GM12878 (cell line): ENCODE measurements around the gene PYM1. TPM values are rescaled to one million over a fixed set of nuclear protein-coding genes. Genes with fewer than 3 reads are reported as not detected.

Source experiments
- ATF7 ChIP-seq: fragments of 450-650 bp; IDR thresholded peaks from 2 replicates; pipeline ENCODE4 v1.6.1; 2016; ENCODE audit warnings: low read depth, mild to moderate bottlenecking
- CBFB ChIP-seq: IDR thresholded peaks from 2 replicates; pipeline ENCODE4 v1.6.1; 2016; ENCODE audit warnings: antibody characterized with exemption, low read depth
- CHD2 ChIP-seq: IDR thresholded peaks from 2 replicates; pipeline ENCODE4 v1.6.1; 2011; ENCODE audit warnings: low read depth, low read length, improper control_type of control experiment, borderline replicate concordance
- CREB1 ChIP-seq: IDR thresholded peaks from 2 replicates; pipeline ENCODE4 v1.6.1; 2012; ENCODE audit warnings: low read depth, mild to moderate bottlenecking, inconsistent platforms
- EED ChIP-seq: sonication (generic); IDR thresholded peaks from 2 replicates; pipeline ENCODE4 v1.6.1; 2016; ENCODE audit warnings: antibody characterized with exemption, low read depth
- FOXK2 ChIP-seq: fragments of 450-650 bp; IDR thresholded peaks from 2 replicates; pipeline ENCODE4 v1.6.1; 2017; ENCODE audit warnings: mild to moderate bottlenecking, moderate library complexity
- HDAC2 ChIP-seq: fragments of 200-600 bp; sonication (generic); IDR thresholded peaks from 2 replicates; pipeline ENCODE4 v1.6.1; 2017
- HSF1 ChIP-seq: fragments of 150-350 bp; IDR thresholded peaks from 2 replicates; pipeline ENCODE4 v1.6.1; 2014; ENCODE audit warnings: mild to moderate bottlenecking, low read depth, low read length
- NBN ChIP-seq: fragments of 450-650 bp; IDR thresholded peaks from 2 replicates; pipeline ENCODE4 v1.6.1; 2016
- NFIC ChIP-seq: IDR thresholded peaks from 2 replicates; pipeline ENCODE4 v1.6.1; 2012; ENCODE audit warnings: low read depth, mild to moderate bottlenecking, inconsistent platforms, low read length, moderate library complexity
- NKRF ChIP-seq: fragments of 450-650 bp; conservative IDR thresholded peaks from 2 replicates; pipeline ENCODE4 v1.6.1; 2017; ENCODE audit warnings: mild to moderate bottlenecking, moderate library complexity
- PKNOX1 ChIP-seq: fragments of 450-650 bp; IDR thresholded peaks from 2 replicates; pipeline ENCODE4 v1.6.1; 2016; ENCODE audit warnings: mild to moderate bottlenecking
- PML ChIP-seq: IDR thresholded peaks from 2 replicates; pipeline ENCODE4 v1.6.1; 2012; ENCODE audit warnings: low read length, inconsistent platforms
- POLR2AphosphoS2 ChIP-seq: IDR thresholded peaks from 2 replicates; pipeline ENCODE4 v1.6.1; 2011; ENCODE audit warnings: low read depth, mild to moderate bottlenecking, low read length, improper control_type of control experiment, moderate library complexity
- RAD51 ChIP-seq: fragments of 450-650 bp; IDR thresholded peaks from 2 replicates; pipeline ENCODE4 v1.6.1; 2016; ENCODE audit warnings: moderate library complexity, mild to moderate bottlenecking, inconsistent platforms
- SPI1 ChIP-seq: IDR thresholded peaks from 2 replicates; pipeline ENCODE4 v1.6.1; 2011; ENCODE audit warnings: low read depth, mild to moderate bottlenecking, low read length, moderate library complexity, borderline replicate concordance; ENCODE audit not compliant: insufficient read depth
- SUZ12 ChIP-seq: fragments of 200-600 bp; sonication (generic); IDR thresholded peaks from one replicate; pipeline ENCODE4 v1.6.1; 2018; ENCODE audit warnings: antibody characterized with exemption, mild to moderate bottlenecking; ENCODE audit not compliant: unreplicated experiment
- TARDBP ChIP-seq: IDR thresholded peaks from 2 replicates; pipeline ENCODE4 v1.6.1; 2016; ENCODE audit warnings: borderline replicate concordance
- YBX1 ChIP-seq: fragments of 450-650 bp; IDR thresholded peaks from 2 replicates; pipeline ENCODE4 v1.6.1; 2016; ENCODE audit warnings: antibody characterized with exemption
- ZNF207 ChIP-seq: fragments of 450-650 bp; IDR thresholded peaks from 2 replicates; pipeline ENCODE4 v1.6.1; 2014; ENCODE audit warnings: antibody characterized with exemption, mild to moderate bottlenecking, borderline replicate concordance
- ZNF217 ChIP-seq: fragments of 450-650 bp; IDR thresholded peaks from 2 replicates; pipeline ENCODE4 v1.6.1; 2017; ENCODE audit warnings: antibody characterized with exemption, mild to moderate bottlenecking
- ZNF687 ChIP-seq: fragments of 450-650 bp; IDR thresholded peaks from 2 replicates; pipeline ENCODE4 v1.6.1; 2017; ENCODE audit warnings: mild to moderate bottlenecking, moderate library complexity
- ZZZ3 ChIP-seq: IDR thresholded peaks from 2 replicates; pipeline ENCODE4 v1.6.1; 2011; ENCODE audit warnings: low read depth; ENCODE audit not compliant: control insufficient read depth, insufficient read length
- polyA plus RNA-seq, 11 experiments: library from polyadenylated mRNA; depleted of rRNA in 4 of 11; unstranded in 6 of 11; stranded (reverse) in 5 of 11; fragments of >200 nt; fragmentation: Nextera tagmentation in 4 of 11; fragmentation: Illumina TruSeq in 1 of 11; extraction: Ambion mirVana in 4 of 11; extraction: Trizol in 1 of 11; gene quantifications; 1 replicate in 1 of 11; 2 replicates in 10 of 11; pipeline versions ENCODE4 v1.2.1 to v1.2.3, GENCODE V29; 2011 to 2016; ENCODE audit warnings: inconsistent platforms in 2 of 11, missing spikeins in 2 of 11, low read depth in 1 of 11
- total RNA-seq, 4 experiments: library from RNA; depleted of rRNA in 3 of 4; stranded (reverse); fragments of >200 nt in 3 of 4; fragmentation: Illumina TruSeq in 1 of 4; extraction: Trizol in 1 of 4; gene quantifications; 2 replicates each; pipeline versions ENCODE4 v1.2.1 to v1.2.3, GENCODE V29; 2013 to 2021

The PYM1 gene
- total and polyA plus RNA-seq, 10 of the 15 experiments (the other 5 are each of a cell fraction or from before 2014, with no cell fraction given), result 33.9 to 93.4 (median 55.8) TPM

- TF ChIP-seq HSF1 (no peak), EED (peak; percentile 85), ZNF217 (0 out of 2 replicates have a peak, but pooled peaks have one; percentile 34), TARDBP (0 out of 2 replicates have a peak, but pooled peaks have one; percentile 21), RAD51 (no peak), NBN (peak; percentile 49; the same call in 1 of the 2 replicates), CBFB (no peak; the same call in 1 of the 2 replicates), ZZZ3 (no peak), FOXK2 (no peak), POLR2AphosphoS2 (no peak), ZNF207 (no peak), PML (peak; percentile 91), SPI1 (peak; percentile 98), NKRF (peak; percentile 25; the same call in 1 of the 2 replicates), YBX1 (no peak), NFIC (peak; percentile 93), CHD2 (no peak), HDAC2 (no peak), PKNOX1 (no peak; the same call in 1 of the 2 replicates), CREB1 (peak; percentile 54; the same call in 1 of the 2 replicates), ATF7 (peak; percentile 44; the same call in 1 of the 2 replicates), ZNF687 (peak; percentile 82), SUZ12 (no peak)
Observed at GRCh38 chr12:55929306-55929791, 1.7 kb upstream of the PYM1 start (continued).
